ENCODE data around the gene MYO3B.

- TF ChIP-seq, protein P1, sequence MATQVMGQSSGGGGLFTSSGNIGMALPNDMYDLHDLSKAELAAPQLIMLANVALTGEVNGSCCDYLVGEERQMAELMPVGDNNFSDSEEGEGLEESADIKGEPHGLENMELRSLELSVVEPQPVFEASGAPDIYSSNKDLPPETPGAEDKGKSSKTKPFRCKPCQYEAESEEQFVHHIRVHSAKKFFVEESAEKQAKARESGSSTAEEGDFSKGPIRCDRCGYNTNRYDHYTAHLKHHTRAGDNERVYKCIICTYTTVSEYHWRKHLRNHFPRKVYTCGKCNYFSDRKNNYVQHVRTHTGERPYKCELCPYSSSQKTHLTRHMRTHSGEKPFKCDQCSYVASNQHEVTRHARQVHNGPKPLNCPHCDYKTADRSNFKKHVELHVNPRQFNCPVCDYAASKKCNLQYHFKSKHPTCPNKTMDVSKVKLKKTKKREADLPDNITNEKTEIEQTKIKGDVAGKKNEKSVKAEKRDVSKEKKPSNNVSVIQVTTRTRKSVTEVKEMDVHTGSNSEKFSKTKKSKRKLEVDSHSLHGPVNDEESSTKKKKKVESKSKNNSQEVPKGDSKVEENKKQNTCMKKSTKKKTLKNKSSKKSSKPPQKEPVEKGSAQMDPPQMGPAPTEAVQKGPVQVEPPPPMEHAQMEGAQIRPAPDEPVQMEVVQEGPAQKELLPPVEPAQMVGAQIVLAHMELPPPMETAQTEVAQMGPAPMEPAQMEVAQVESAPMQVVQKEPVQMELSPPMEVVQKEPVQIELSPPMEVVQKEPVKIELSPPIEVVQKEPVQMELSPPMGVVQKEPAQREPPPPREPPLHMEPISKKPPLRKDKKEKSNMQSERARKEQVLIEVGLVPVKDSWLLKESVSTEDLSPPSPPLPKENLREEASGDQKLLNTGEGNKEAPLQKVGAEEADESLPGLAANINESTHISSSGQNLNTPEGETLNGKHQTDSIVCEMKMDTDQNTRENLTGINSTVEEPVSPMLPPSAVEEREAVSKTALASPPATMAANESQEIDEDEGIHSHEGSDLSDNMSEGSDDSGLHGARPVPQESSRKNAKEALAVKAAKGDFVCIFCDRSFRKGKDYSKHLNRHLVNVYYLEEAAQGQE (IDR thresholded peaks at IDR 0.05): no peak
- TF ChIP-seq, protein P2, sequence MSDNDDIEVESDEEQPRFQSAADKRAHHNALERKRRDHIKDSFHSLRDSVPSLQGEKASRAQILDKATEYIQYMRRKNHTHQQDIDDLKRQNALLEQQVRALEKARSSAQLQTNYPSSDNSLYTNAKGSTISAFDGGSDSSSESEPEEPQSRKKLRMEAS (IDR thresholded peaks at IDR 0.05): no peak
- TF ChIP-seq CTCF (IDR thresholded peaks at IDR 0.05): no peak
- TF ChIP-seq, protein P3, sequence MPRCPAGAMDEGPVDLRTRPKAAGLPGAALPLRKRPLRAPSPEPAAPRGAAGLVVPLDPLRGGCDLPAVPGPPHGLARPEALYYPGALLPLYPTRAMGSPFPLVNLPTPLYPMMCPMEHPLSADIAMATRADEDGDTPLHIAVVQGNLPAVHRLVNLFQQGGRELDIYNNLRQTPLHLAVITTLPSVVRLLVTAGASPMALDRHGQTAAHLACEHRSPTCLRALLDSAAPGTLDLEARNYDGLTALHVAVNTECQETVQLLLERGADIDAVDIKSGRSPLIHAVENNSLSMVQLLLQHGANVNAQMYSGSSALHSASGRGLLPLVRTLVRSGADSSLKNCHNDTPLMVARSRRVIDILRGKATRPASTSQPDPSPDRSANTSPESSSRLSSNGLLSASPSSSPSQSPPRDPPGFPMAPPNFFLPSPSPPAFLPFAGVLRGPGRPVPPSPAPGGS (IDR thresholded peaks at IDR 0.05): no peak
Observed at GRCh38 chr2:170207901-170208300, 30.0 kb downstream of the MYO3B start.
